ENCODE data around the gene PHETA2. TPM values are rescaled to one million over a fixed set of nuclear protein-coding genes. Genes with fewer than 3 reads are reported as not detected.
"Not testable (repeated sequence)": the region's sequence is repeated elsewhere in the genome, so short reads cannot be mapped to it uniquely, and the experiment has no call there.

PHETA2 gene
- total RNA-seq, 2 experiments from 2014 or later: 0.74 to 0.86 TPM

DNA sequence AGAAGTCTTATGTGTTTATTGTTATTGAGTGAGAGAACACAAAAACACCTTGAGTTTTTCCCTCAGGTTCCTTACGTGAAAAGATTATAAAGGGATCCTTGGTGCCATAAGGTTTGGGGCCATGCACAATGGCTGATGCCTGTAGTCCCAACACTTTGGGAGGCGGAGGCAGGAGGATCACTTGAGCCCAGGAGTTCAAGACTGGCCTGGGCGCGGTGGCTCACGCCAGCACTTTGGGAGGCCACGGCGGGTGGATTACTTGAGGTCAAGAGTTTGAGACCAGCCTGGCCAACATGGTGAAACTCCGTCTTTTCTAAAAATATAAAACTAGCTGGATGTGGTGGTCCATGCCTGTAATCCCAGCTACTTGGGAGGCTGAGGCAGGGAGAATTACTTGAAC lies 10.8 kb downstream of the PHETA2 start:
- intact Hi-C loops (cut with micrococcal nuclease): no loop called here
- CTCF ChIA-PET: interaction anchor here (0.6 kb wide), 1 partner anchor 386 kb away, joined by 3 read pairs; the partner anchor contains the start of gene MEI1

GRCh38 chr22:42086051-42086450 lies 12.0 kb downstream of the PHETA2 start:
- intact Hi-C loops (cut with micrococcal nuclease): no loop called here
- no peak overlapping the region for H3K27ac Mint-ChIP-seq
- no peak overlapping the region for H3K4me3 Mint-ChIP-seq
- peaks cover 3% of the 10 kb centered on the region for H3K9me3 Mint-ChIP-seq
- H3K36me3 Mint-ChIP-seq (ENCODE audit: low read depth): peaks cover 50% of the 10 kb centered on the region
- no peaks in the 10 kb centered on the region for H3K27me3 Mint-ChIP-seq (ENCODE audit: low read depth)
- DNase-seq: no peak
- CTCF ChIA-PET: no interaction called here
- H3K4me1 Mint-ChIP-seq (ENCODE audit: low read depth): peaks cover 40% of the 10 kb centered on the region

More for the DNA sequence above, 10.8 kb downstream of the PHETA2 start:
- DNase-seq: no peak
- H3K27ac Mint-ChIP-seq: no peak overlapping the region
- H3K27me3 Mint-ChIP-seq (ENCODE audit: low read depth): no peaks in the 10 kb centered on the region
- H3K4me1 Mint-ChIP-seq (ENCODE audit: low read depth): peaks cover 44% of the 10 kb centered on the region
- peaks cover 3% of the 10 kb centered on the region for H3K9me3 Mint-ChIP-seq
- peaks cover 46% of the 10 kb centered on the region for H3K36me3 Mint-ChIP-seq (ENCODE audit: low read depth)
- no peak overlapping the region for H3K4me3 Mint-ChIP-seq

DNA sequence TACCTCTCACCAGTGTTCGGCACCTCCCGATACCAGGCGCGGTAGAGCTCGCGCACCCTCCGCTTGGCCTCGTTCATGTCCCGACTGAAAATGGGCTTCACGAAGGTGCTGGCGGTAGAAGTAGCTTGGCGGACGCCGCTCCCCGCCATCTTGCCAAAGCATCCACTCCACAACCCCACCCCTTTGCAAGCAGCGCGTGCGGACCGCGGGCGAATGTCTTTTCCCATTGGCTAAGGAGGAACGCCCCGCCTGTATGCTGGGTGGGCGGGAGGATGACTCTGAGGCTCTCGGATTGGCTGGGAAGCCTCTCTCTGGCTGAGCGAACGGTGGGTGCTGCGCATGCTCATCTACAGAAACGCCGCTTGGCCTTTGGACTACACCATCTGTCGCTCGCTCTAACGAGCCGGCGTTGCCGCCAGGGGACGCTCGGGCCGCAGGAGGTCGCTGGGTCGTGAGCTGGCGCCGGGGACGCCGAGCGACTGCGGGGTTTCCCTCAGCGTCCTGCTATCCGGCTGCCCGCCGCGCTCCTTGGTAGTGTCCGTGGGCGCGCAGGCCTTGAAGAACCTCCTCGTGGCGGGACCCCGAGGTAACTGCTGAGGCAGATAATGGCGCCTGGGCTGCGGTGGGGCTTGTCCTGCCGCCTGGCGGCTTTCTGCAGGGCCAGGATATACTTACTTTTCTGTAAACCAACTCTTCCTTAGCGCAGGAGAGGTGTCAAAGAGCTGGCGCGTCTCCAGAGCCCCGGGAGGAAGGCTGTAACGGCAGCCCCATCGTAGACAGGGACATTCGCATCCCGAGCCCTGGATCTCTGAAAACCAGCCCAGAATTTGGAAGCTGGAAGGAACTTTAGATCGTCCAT lies 16.8 kb downstream of the PHETA2 start, which contains the start of gene NDUFA6:
Gene NDUFA6 (minus strand): TSS at position 177 of the 859 bp plus-strand sequence. CDS start 28 bp downstream, at position 149.
- CTCF ChIA-PET: interaction anchor here (0.6 to 5.7 kb wide), 29 partner anchors 8 to 392 kb away, joined by 3 to 32 read pairs (median 4); partner anchors contain the start of genes MEI1, NFAM1 and SMDT1
- Mint-ChIP-seq H3K4me3 (peak within 1 kb of the TSS; percentile 98), H3K4me1 (ENCODE audit: low read depth) (peaks cover 31% of the 10 kb centered on the region), H3K27me3 (ENCODE audit: low read depth) (no peaks in the 10 kb centered on the region), H3K9me3 (peaks cover 3% of the 10 kb centered on the region), H3K27ac (peak within 1 kb of the TSS; percentile 99), H3K36me3 (ENCODE audit: low read depth) (peaks cover 29% of the 10 kb centered on the region)
- intact Hi-C loops (cut with micrococcal nuclease): loop anchor here (1.0 to 5.0 kb wide), 15 partner anchors 11 to 644 kb away; partner anchors contain the start of genes NAGA, RRP7A, SERHL2 and SNU13
- peak; percentile 99 for DNase-seq

DNA sequence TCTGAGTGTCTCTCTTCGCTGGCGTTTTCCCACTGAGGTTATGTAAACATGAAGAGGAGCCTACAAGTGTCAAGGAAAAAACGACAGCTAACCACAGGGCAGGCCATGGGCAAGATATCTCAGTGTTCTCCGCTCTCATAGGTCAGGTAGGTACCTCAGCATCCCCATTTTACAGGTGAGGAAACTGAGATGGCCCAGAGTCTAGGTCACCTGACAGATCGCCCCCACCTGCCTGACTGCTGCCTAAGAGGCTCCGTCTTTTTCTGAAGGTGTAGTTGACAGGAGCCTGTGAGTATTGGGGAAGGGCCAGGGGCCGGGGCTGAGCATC lies 17.4 kb downstream of the PHETA2 start:
- H3K4me3 Mint-ChIP-seq: peak overlapping the region; percentile 98
- H3K27ac Mint-ChIP-seq: peak overlapping the region; percentile 82
- H3K36me3 Mint-ChIP-seq (ENCODE audit: low read depth): peaks cover 27% of the 10 kb centered on the region
- intact Hi-C loops (cut with micrococcal nuclease): loop anchor here (1.0 to 5.0 kb wide), 10 partner anchors 21 to 644 kb away; partner anchors contain the start of genes SERHL2, SNU13, SREBF2 and TOB2
- no peaks in the 10 kb centered on the region for H3K27me3 Mint-ChIP-seq (ENCODE audit: low read depth)
- peaks cover 31% of the 10 kb centered on the region for H3K4me1 Mint-ChIP-seq (ENCODE audit: low read depth)
- H3K9me3 Mint-ChIP-seq: peaks cover 3% of the 10 kb centered on the region
- CTCF ChIA-PET: interaction anchor here (0.5 to 5.7 kb wide), 23 partner anchors 9 to 393 kb away, joined by 3 to 32 read pairs (median 4); partner anchors contain the start of genes MEI1, NFAM1 and SMDT1
- DNase-seq: peak; percentile 24

DNA sequence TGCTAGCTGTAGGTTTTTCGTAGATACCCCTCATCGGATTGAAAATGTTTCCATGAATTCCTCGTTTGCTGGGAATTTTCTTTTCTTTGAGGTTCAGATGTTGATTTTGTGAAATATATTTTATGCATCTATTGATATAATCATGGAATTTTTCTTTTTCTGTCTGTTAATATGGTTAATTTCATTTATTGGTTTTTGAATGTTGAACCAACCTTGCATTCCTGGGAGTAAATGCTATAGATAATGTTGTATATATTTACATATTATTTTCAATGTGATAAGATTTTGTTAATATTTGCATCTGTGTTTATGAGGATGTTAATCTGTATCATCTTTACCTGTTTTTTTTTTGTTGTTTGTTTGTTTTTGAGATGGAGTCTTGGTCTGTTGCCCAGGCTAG lies 27.2 kb downstream of the PHETA2 start:
- intact Hi-C loops (cut with micrococcal nuclease): no loop called here
- CTCF ChIA-PET: no interaction called here
- no peaks in the 10 kb centered on the region for H3K4me1 Mint-ChIP-seq (ENCODE audit: low read depth)
- H3K27ac Mint-ChIP-seq: no peak overlapping the region
- peaks cover 31% of the 10 kb centered on the region for H3K9me3 Mint-ChIP-seq
- DNase-seq: no peak
- peaks cover 30% of the 10 kb centered on the region for H3K36me3 Mint-ChIP-seq (ENCODE audit: low read depth)
- H3K4me3 Mint-ChIP-seq: no peak overlapping the region
- H3K27me3 Mint-ChIP-seq (ENCODE audit: low read depth): no peaks in the 10 kb centered on the region

DNA sequence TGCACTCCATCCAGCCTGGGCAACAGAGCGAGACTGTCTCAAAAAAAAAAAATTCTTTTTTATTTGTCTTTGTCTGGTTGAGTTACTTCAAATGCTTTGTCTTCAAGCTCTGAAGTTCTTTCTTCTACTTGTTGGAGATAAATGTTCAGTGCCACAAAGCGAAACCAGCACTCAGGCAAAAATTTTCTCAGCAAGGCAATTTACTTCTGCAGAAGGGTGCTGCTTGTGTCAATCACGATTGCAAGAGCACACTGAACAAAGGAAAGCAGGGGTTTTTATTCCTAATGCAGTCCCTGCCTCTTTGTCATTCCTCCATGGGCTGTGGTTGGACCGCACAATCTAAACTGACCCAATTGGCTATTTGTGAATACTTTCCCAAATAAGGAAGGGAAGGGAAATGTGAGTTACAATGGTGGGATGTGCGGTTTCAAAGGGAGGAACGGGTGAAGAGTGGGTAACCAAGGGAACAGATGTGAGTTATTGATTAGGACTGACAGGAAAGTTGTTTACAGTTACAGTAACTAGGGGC lies 30.3 kb downstream of the PHETA2 start:
- DNase-seq; H3K27ac Mint-ChIP-seq; H3K4me1 Mint-ChIP-seq (ENCODE audit: low read depth); H3K27me3 Mint-ChIP-seq (ENCODE audit: low read depth); intact Hi-C loops (cut with micrococcal nuclease); H3K4me3 Mint-ChIP-seq; CTCF ChIA-PET: not testable (repeated sequence)
- Mint-ChIP-seq H3K36me3 (ENCODE audit: low read depth) (peaks cover 24% of the 10 kb centered on the region), H3K9me3 (peaks cover 29% of the 10 kb centered on the region)

DNA sequence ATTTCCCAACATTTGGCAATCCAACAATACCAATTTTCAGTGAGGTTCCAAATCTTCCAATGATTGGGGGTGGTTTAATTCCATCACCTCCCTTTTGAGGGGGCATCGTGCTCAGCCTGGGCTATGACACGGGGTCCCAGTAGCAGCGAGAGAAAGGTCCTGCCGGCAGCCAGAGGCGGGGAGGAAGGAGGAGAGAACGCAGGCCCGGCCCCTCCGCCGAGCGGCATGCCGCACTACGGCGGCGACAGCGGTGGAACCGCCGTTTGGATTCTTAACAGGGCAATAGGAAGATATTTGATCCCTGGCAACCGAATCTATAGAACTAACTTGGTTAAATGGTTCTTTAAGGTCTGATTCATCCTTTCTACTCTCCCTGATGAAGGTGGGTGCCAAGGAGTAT lies 34.8 kb downstream of the PHETA2 start:
- Mint-ChIP-seq H3K27ac (no peak overlapping the region), H3K4me1 (ENCODE audit: low read depth) (no peaks in the 10 kb centered on the region), H3K27me3 (ENCODE audit: low read depth) (no peaks in the 10 kb centered on the region), H3K4me3 (no peak overlapping the region), H3K9me3 (peaks cover 12% of the 10 kb centered on the region), H3K36me3 (ENCODE audit: low read depth) (peaks cover 11% of the 10 kb centered on the region)
- no peak for DNase-seq
- intact Hi-C loops (cut with micrococcal nuclease): no loop called here
- CTCF ChIA-PET: no interaction called here

GRCh38 chr22:42111798-42112197 lies 37.8 kb downstream of the PHETA2 start:
- intact Hi-C loops (cut with micrococcal nuclease): loop anchor here (2.0 to 5.0 kb wide), 2 partner anchors 21 to 144 kb away; partner anchors contain the start of genes NDUFA6 and SEPTIN3
- CTCF ChIA-PET: interaction anchor here (0.6 to 1.6 kb wide), 4 partner anchors 21 to 144 kb away, joined by 3 to 8 read pairs (median 6); partner anchors contain the start of gene NDUFA6
- DNase-seq: no peak
- Mint-ChIP-seq H3K9me3 (peaks cover 21% of the 10 kb centered on the region), H3K27me3 (ENCODE audit: low read depth) (no peaks in the 10 kb centered on the region), H3K4me3 (no peak overlapping the region), H3K36me3 (ENCODE audit: low read depth) (peaks cover 14% of the 10 kb centered on the region), H3K4me1 (ENCODE audit: low read depth) (no peaks in the 10 kb centered on the region), H3K27ac (no peak overlapping the region)

GRCh38 chr22:42112793-42113192 lies 38.7 kb downstream of the PHETA2 start:
- not testable (repeated sequence) for H3K27me3 Mint-ChIP-seq (ENCODE audit: low read depth); H3K4me1 Mint-ChIP-seq (ENCODE audit: low read depth); H3K27ac Mint-ChIP-seq; H3K4me3 Mint-ChIP-seq
- H3K36me3 Mint-ChIP-seq (ENCODE audit: low read depth): peaks cover 12% of the 10 kb centered on the region
- peaks cover 21% of the 10 kb centered on the region for H3K9me3 Mint-ChIP-seq
- CTCF ChIA-PET: interaction anchor here (0.7 to 1.4 kb wide), 7 partner anchors 9 to 156 kb away, joined by 3 to 8 read pairs (median 4); partner anchors contain the start of gene NDUFA6
- intact Hi-C loops (cut with micrococcal nuclease): loop anchor here (2.0 to 5.0 kb wide), 2 partner anchors 22 to 145 kb away; partner anchors contain the start of genes NDUFA6 and SEPTIN3
- peak; percentile 22 for DNase-seq

- DNase-seq: peak; percentile 18
- H3K36me3 Mint-ChIP-seq (ENCODE audit: low read depth): peaks cover 12% of the 10 kb centered on the region
- CTCF ChIA-PET: no interaction called here
- no peak overlapping the region for H3K4me3 Mint-ChIP-seq
- H3K27ac Mint-ChIP-seq: no peak overlapping the region
- H3K4me1 Mint-ChIP-seq (ENCODE audit: low read depth): peaks cover 8% of the 10 kb centered on the region
- H3K9me3 Mint-ChIP-seq: peaks cover 21% of the 10 kb centered on the region
- intact Hi-C loops (cut with micrococcal nuclease): loop anchor here (5.0 kb wide), 1 partner anchor 147 kb away; the partner anchor contains the start of gene SEPTIN3
- H3K27me3 Mint-ChIP-seq (ENCODE audit: low read depth): no peaks in the 10 kb centered on the region
These were observed 40.7 kb downstream of the PHETA2 start for GRCh38 chr22:42114721-42115120.

GRCh38 chr22:42115420-42115830 lies 41.4 kb downstream of the PHETA2 start:
- peaks cover 15% of the 10 kb centered on the region for H3K4me1 Mint-ChIP-seq (ENCODE audit: low read depth)
- DNase-seq; H3K4me3 Mint-ChIP-seq; H3K27me3 Mint-ChIP-seq (ENCODE audit: low read depth); H3K27ac Mint-ChIP-seq; intact Hi-C loops (cut with micrococcal nuclease); CTCF ChIA-PET: not testable (repeated sequence)
- H3K9me3 Mint-ChIP-seq: peaks cover 21% of the 10 kb centered on the region
- peaks cover 12% of the 10 kb centered on the region for H3K36me3 Mint-ChIP-seq (ENCODE audit: low read depth)

DNA sequence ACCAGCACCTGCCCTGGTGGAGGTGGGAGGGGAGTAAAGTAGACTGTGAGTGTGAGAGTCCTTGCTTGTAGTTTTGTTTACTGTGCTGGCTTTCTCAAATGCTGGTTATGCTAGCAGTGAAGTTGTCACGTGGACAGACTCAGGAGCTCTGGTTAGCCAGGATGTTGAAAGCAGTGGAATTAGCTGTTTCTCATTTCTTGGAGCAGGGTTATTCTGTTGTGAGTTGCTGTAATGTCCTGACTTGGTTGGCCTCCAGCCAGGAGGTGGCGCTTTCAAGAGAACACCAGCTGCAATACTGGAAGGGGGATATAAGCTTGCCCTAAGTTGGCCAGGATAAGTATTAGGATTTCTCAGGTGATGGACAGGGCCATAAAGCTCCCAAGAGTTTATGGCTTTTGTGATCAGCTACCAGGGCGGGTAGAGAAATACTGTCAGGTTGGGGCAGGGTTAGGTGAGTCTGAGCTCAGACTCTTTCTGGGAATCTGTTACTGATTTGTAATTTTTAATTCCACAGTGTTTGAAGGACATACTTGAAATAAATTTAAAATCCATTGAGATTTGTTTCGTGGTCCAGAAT lies 42.9 kb downstream of the PHETA2 start:
- DNase-seq: peak; percentile 19
- no peak overlapping the region for H3K27ac Mint-ChIP-seq

More for the DNA sequence above, 42.9 kb downstream of the PHETA2 start:
- CTCF ChIA-PET: interaction anchor here (0.6 to 2.5 kb wide), 8 partner anchors 26 to 407 kb away, joined by 3 to 8 read pairs (median 3); partner anchors contain the start of genes CCDC134 and NDUFA6
- Mint-ChIP-seq H3K27me3 (ENCODE audit: low read depth) (no peaks in the 10 kb centered on the region), H3K4me1 (ENCODE audit: low read depth) (peaks cover 30% of the 10 kb centered on the region), H3K4me3 (no peak overlapping the region), H3K36me3 (ENCODE audit: low read depth) (peaks cover 12% of the 10 kb centered on the region), H3K9me3 (peaks cover 21% of the 10 kb centered on the region)
- intact Hi-C loops (cut with micrococcal nuclease): no loop called here
